ENCODE measurements around the gene GALNT11. TPM values are rescaled to one million over a fixed set of nuclear protein-coding genes. Genes with fewer than 3 reads are reported as not detected.
A peak's percentile ranks its signal among the peaks of the same experiment; 100 is the strongest.
"Not testable (repeated sequence)": the region's sequence is repeated elsewhere in the genome, so short reads cannot be mapped to it uniquely, and the experiment has no call there.

GALNT11 gene
- polyA plus RNA-seq, 1 donor (not counting 4 experiments of a cell fraction or from before 2014, with no cell fraction given), result 42.3 TPM

DNA sequence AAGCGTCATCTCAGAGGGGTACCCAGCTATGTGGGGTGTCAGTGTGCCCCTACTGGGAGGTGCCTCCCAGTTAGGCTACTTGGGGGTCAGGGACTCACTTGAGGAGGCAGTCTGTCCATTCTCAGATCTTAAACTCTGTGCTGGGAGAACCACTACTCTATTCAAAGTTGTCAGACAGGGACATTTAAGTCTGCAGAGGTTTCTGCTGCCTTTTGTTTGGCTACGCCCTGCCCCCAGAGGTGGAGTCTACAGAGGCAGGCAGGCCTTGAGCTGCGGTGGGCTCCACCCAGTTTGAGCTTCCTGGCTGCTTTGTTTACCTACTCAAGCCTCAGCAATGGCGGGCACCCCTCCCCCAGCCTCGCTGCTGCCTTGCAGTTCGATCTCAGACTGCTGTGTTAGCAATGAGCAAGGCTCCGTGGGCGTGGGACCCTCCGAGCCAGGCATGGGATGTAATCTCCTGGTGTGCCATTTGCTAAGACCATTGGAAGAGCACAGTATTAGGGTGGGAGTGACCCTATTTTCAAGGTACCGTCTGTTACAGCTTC, 40.4 kb downstream of the GALNT11 start:
- H3K9me1 ChIP-seq (ENCODE audit: control insufficient read depth, extremely low read depth, insufficient read depth, low read length); H2AFZ ChIP-seq (ENCODE audit: control insufficient read depth, low read length); H3K27ac ChIP-seq (ENCODE audit: control insufficient read depth, insufficient read depth, low read length); H3K9me3 ChIP-seq (ENCODE audit: control insufficient read depth, low read depth, low read length); H3K36me3 ChIP-seq (ENCODE audit: control insufficient read depth in 2 of 2, extremely low read depth in 1 of 2, insufficient read depth in 2 of 2, low read length in 2 of 2); H3K79me2 ChIP-seq (ENCODE audit: control insufficient read depth, insufficient read depth, low read length); H3K4me2 ChIP-seq (ENCODE audit: control insufficient read depth, extremely low read depth, insufficient read depth, low read depth, low read length); H3K9ac ChIP-seq (ENCODE audit: control insufficient read depth, extremely low read depth, insufficient read depth, low read length); H3K27me3 ChIP-seq (ENCODE audit: control insufficient read depth, extremely low read depth, insufficient read depth, low read length); H3K4me1 ChIP-seq (ENCODE audit: control insufficient read depth, extremely low read depth, insufficient read depth, low read length); H3K4me3 ChIP-seq (ENCODE audit: control insufficient read depth in 2 of 3, extremely low read depth in 1 of 3, insufficient read depth in 2 of 3, low read depth in 1 of 3, low read length in 3 of 3); dilution Hi-C loops (cut with MboI; ENCODE audit: extremely low pct_ligation_motif_present, low sequenced_read_pairs); H4K20me1 ChIP-seq (ENCODE audit: control insufficient read depth, extremely low read depth, insufficient read depth, low read length); DNase-seq (ENCODE audit: low read depth, low spot score); FAIRE-seq: not testable (repeated sequence)

DNA sequence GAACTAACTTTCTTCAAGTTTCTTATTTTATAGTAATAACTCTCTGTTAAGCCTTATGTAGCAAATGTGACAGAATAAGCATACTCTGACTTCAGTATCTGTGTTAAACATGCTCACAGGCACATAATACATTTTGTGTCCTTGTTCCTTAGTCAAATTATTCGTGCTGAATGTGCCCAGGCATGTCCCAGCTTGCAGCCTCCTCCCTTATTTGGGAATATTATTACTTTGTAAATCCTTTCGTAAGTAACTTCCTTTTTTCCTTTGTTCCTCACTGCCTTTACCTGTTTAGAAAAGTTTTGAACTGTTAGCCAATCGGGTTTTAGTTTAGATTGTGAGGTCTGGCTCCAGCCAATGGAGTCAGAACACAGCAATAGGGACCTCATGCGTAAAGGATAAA, 46.9 kb downstream of the GALNT11 start:
- Histone ChIP-seq H3K27ac (ENCODE audit: control insufficient read depth, insufficient read depth, low read length) (no peak overlapping the region), H3K4me1 (ENCODE audit: control insufficient read depth, extremely low read depth, insufficient read depth, low read length) (peaks cover 5% of the 10 kb centered on the region), H3K4me3 (ENCODE audit: control insufficient read depth in 2 of 3, extremely low read depth in 1 of 3, insufficient read depth in 2 of 3, low read depth in 1 of 3, low read length in 3 of 3) (no peak overlapping the region), H3K9me1 (ENCODE audit: control insufficient read depth, extremely low read depth, insufficient read depth, low read length) (no peaks in the 10 kb centered on the region), H3K9me3 (ENCODE audit: control insufficient read depth, low read depth, low read length) (no peaks in the 10 kb centered on the region), H3K36me3 (ENCODE audit: control insufficient read depth in 2 of 2, extremely low read depth in 1 of 2, insufficient read depth in 2 of 2, low read length in 2 of 2) (no peaks in the 10 kb centered on the region), H3K4me2 (ENCODE audit: control insufficient read depth, extremely low read depth, insufficient read depth, low read depth, low read length) (no peak overlapping the region), H2AFZ (ENCODE audit: control insufficient read depth, low read length) (no peak overlapping the region), H3K79me2 (ENCODE audit: control insufficient read depth, insufficient read depth, low read length) (peaks cover 5% of the 10 kb centered on the region), H4K20me1 (ENCODE audit: control insufficient read depth, extremely low read depth, insufficient read depth, low read length) (no peaks in the 10 kb centered on the region), H3K9ac (ENCODE audit: control insufficient read depth, extremely low read depth, insufficient read depth, low read length) (no peak overlapping the region), H3K27me3 (ENCODE audit: control insufficient read depth, extremely low read depth, insufficient read depth, low read length) (no peaks in the 10 kb centered on the region)
- DNase-seq (ENCODE audit: low read depth, low spot score) (no peak), FAIRE-seq (peak; percentile 59)
- dilution Hi-C loops (cut with MboI; ENCODE audit: extremely low pct_ligation_motif_present, low sequenced_read_pairs), result no loop called here
- no peak for TF ChIP-seq EZH2 (IDR thresholded peaks at IDR 0.05; ENCODE audit: low read length)
- TF ChIP-seq, protein P1, sequence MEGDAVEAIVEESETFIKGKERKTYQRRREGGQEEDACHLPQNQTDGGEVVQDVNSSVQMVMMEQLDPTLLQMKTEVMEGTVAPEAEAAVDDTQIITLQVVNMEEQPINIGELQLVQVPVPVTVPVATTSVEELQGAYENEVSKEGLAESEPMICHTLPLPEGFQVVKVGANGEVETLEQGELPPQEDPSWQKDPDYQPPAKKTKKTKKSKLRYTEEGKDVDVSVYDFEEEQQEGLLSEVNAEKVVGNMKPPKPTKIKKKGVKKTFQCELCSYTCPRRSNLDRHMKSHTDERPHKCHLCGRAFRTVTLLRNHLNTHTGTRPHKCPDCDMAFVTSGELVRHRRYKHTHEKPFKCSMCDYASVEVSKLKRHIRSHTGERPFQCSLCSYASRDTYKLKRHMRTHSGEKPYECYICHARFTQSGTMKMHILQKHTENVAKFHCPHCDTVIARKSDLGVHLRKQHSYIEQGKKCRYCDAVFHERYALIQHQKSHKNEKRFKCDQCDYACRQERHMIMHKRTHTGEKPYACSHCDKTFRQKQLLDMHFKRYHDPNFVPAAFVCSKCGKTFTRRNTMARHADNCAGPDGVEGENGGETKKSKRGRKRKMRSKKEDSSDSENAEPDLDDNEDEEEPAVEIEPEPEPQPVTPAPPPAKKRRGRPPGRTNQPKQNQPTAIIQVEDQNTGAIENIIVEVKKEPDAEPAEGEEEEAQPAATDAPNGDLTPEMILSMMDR (optimal IDR thresholded peaks at IDR 0.05 in 1 of 3, IDR thresholded peaks at IDR 0.05 in 1 of 3, conservative IDR thresholded peaks at IDR 0.05 in 1 of 3; ENCODE audit: extremely low read depth in 1 of 3, insufficient read depth in 2 of 3, low read length in 3 of 3), result no peak

DNA sequence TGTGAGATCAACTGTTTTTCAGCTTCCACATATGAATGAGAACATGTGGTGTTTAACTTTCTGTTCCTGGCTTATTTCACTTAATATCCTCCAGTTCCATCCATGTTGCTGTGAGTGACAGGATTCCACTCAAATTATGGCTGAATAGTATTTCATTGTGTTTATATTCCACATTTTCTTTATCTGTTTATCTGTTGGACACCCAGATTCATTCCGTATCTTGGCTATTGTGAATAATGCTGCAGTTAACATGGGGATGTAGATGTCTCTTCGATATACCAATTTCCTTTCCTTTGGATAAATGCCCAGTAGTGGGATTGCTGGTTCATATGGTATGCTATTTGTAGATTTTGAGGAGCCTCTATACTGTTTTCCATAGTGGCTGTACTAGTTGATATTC, 47.9 kb downstream of the GALNT11 start:
- FAIRE-seq (no peak), DNase-seq (ENCODE audit: low read depth, low spot score) (no peak)
- dilution Hi-C loops (cut with MboI; ENCODE audit: extremely low pct_ligation_motif_present, low sequenced_read_pairs), result no loop called here
- Histone ChIP-seq H3K27me3 (ENCODE audit: control insufficient read depth, extremely low read depth, insufficient read depth, low read length) (no peaks in the 10 kb centered on the region), H2AFZ (ENCODE audit: control insufficient read depth, low read length) (no peak overlapping the region), H3K9ac (ENCODE audit: control insufficient read depth, extremely low read depth, insufficient read depth, low read length) (no peak overlapping the region), H3K4me3 (ENCODE audit: control insufficient read depth in 2 of 3, extremely low read depth in 1 of 3, insufficient read depth in 2 of 3, low read depth in 1 of 3, low read length in 3 of 3) (no peak overlapping the region), H3K79me2 (ENCODE audit: control insufficient read depth, insufficient read depth, low read length) (peaks cover 5% of the 10 kb centered on the region), H4K20me1 (ENCODE audit: control insufficient read depth, extremely low read depth, insufficient read depth, low read length) (no peaks in the 10 kb centered on the region), H3K9me1 (ENCODE audit: control insufficient read depth, extremely low read depth, insufficient read depth, low read length) (no peaks in the 10 kb centered on the region), H3K36me3 (ENCODE audit: control insufficient read depth in 2 of 2, extremely low read depth in 1 of 2, insufficient read depth in 2 of 2, low read length in 2 of 2) (no peaks in the 10 kb centered on the region), H3K4me2 (ENCODE audit: control insufficient read depth, extremely low read depth, insufficient read depth, low read depth, low read length) (no peak overlapping the region), H3K27ac (ENCODE audit: control insufficient read depth, insufficient read depth, low read length) (no peak overlapping the region), H3K4me1 (ENCODE audit: control insufficient read depth, extremely low read depth, insufficient read depth, low read length) (peaks cover 5% of the 10 kb centered on the region), H3K9me3 (ENCODE audit: control insufficient read depth, low read depth, low read length) (no peaks in the 10 kb centered on the region)
- TF ChIP-seq EZH2 (IDR thresholded peaks at IDR 0.05; ENCODE audit: low read length), result no peak
- TF ChIP-seq, protein P1 (optimal IDR thresholded peaks at IDR 0.05 in 1 of 3, IDR thresholded peaks at IDR 0.05 in 1 of 3, conservative IDR thresholded peaks at IDR 0.05 in 1 of 3; ENCODE audit: extremely low read depth in 1 of 3, insufficient read depth in 2 of 3, low read length in 3 of 3), result no peak
